ENCODE measurements around the gene DUS4L.

DUS4L gene

GRCh38 chr7:107622429-107622828 lies 58.7 kb downstream of the DUS4L start:
- no peak for DNase-seq

GRCh38 chr7:107622894-107623293 lies 59.1 kb downstream of the DUS4L start:
- DNase-seq: no peak

GRCh38 chr7:107627002-107627401 lies 63.2 kb downstream of the DUS4L start:
- DNase-seq: no peak
